Left lung (tissue), 10 donors: ENCODE data around the gene TMPRSS2. TPM values are rescaled to one million over a fixed set of nuclear protein-coding genes. Genes with fewer than 3 reads are reported as not detected.

Experiments
- ATAC-seq: fragments of 200-7000 bp; cut with Tn5 transposase; one replicate; pipeline ENCODE4 v1.9.1; 2020; ENCODE audit warnings: moderate library complexity
- DNase-seq, 4 donors: peaks; one replicate each; pipeline ENCODE4 v3.0.0-alpha.2; 2013 to 2020
- H3K27ac ChIP-seq, 2 donors: fragments of 200-600 bp; sonication (generic) in 1 of 2; one replicate each; pipeline versions ENCODE4 v1.5.0 to v1.8.0; 2020 to 2021
- H3K27me3 ChIP-seq, 2 donors: fragments of 200-600 bp; sonication (generic) in 1 of 2; one replicate each; pipeline versions ENCODE4 v1.5.0 to v1.8.0; 2020 to 2021
- H3K36me3 ChIP-seq, 2 donors: fragments of 200-600 bp; sonication (generic) in 1 of 2; one replicate each; pipeline versions ENCODE4 v1.5.0 to v1.8.0; 2020 to 2021
- H3K4me1 ChIP-seq, 2 donors: fragments of 200-600 bp; one replicate each; pipeline ENCODE4 v1.8.0; 2021
- H3K4me3 ChIP-seq, 2 donors: fragments of 200-600 bp; sonication (generic) in 1 of 2; one replicate each; pipeline versions ENCODE4 v1.5.0 to v1.8.0; 2020 to 2021; ENCODE audit warnings: mild to moderate bottlenecking in 1 of 2
- H3K9me3 ChIP-seq, 2 donors: fragments of 200-600 bp; sonication (generic) in 1 of 2; one replicate each; pipeline versions ENCODE4 v1.5.0 to v1.8.0; 2020 to 2021
- intact Hi-C, 2 donors: fragments of 100-400 bp; cut with DNase I; formaldehyde crosslinking; loops; one replicate each; pipeline versions ENCODE4 v1.11.2 to v1.14.2; 2022
- polyA plus RNA-seq, 6 donors: library from polyadenylated mRNA; unstranded; fragments of 120-200 nt; gene quantifications; one replicate each; pipeline ENCODE4 v1.2.1, GENCODE V29; 2013; ENCODE audit not compliant: insufficient read length in 6 of 6
- total RNA-seq, 2 donors: library from RNA; stranded (reverse); fragmentation: NEBNext Ultra II Directional; extraction: Animal tissue kit (Norgen Biotek cat#: 25700); gene quantifications; one replicate each; pipeline ENCODE4 v1.2.1, GENCODE V29; 2021
- TF ChIP-seq, protein P1 (sequence below), 2 donors: fragments of 200-600 bp; sonication (generic) in 1 of 2; IDR thresholded peaks; one replicate each; pipeline versions ENCODE4 v1.5.0 to v1.8.0; 2021; ENCODE audit warnings: antibody characterized with exemption in 2 of 2
- donor health status: DM: no; HTN: yes; CAD: no.
- donor health status: DM: no; HTN: no; CAD: no.

The TMPRSS2 gene
- total and polyA plus RNA-seq, 8 donors = 38.2 to 137 (median 52.7) TPM

DNA sequence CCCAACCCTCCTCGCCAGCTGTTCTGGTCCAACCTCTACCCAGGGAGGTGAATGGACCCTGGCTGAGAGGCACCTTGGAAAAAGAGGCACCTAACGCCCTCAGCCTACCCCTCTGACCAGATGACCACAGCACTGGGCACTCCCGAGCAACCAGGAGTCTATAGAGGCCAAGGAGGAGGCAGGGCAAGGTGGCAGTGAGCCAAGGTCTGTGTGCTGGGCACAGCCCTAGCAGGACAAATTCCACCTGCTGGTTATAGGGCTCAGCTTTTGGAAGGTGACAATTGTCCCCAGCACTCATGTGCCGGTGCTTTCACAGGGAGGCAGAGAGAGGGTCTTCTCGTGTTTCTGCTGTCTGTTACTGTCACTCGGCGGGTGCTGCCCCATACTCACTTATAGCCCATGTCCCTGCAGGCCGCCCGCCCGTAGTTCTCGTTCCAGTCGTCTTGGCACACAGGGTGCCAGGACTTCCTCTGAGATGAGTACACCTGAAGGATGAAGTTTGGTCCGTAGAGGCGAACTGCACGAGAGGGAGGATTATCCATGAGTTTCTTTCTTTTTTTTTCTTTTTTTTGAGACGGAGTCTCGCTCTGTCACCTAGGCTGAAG is 27.8 kb downstream of the TMPRSS2 start:
- H3K4me3 ChIP-seq = no peak overlapping the region
- intact Hi-C loops = no loop called here
- peak overlapping the region in 1 of 2 donors; percentile 44 for H3K27ac ChIP-seq
- TF ChIP-seq, protein P1, sequence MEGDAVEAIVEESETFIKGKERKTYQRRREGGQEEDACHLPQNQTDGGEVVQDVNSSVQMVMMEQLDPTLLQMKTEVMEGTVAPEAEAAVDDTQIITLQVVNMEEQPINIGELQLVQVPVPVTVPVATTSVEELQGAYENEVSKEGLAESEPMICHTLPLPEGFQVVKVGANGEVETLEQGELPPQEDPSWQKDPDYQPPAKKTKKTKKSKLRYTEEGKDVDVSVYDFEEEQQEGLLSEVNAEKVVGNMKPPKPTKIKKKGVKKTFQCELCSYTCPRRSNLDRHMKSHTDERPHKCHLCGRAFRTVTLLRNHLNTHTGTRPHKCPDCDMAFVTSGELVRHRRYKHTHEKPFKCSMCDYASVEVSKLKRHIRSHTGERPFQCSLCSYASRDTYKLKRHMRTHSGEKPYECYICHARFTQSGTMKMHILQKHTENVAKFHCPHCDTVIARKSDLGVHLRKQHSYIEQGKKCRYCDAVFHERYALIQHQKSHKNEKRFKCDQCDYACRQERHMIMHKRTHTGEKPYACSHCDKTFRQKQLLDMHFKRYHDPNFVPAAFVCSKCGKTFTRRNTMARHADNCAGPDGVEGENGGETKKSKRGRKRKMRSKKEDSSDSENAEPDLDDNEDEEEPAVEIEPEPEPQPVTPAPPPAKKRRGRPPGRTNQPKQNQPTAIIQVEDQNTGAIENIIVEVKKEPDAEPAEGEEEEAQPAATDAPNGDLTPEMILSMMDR (IDR thresholded peaks at IDR 0.05) = no peak
- peaks cover 10 to 23% of the 10 kb centered on the region in 2 donors for H3K4me1 ChIP-seq
- H3K9me3 ChIP-seq = no peaks in the 10 kb centered on the region
- no peak for DNase-seq
- ATAC-seq = peak; percentile 9
- H3K27me3 ChIP-seq = peaks cover 0 to 5% of the 10 kb centered on the region in 2 donors
- H3K36me3 ChIP-seq = no peaks in the 10 kb centered on the region

DNA sequence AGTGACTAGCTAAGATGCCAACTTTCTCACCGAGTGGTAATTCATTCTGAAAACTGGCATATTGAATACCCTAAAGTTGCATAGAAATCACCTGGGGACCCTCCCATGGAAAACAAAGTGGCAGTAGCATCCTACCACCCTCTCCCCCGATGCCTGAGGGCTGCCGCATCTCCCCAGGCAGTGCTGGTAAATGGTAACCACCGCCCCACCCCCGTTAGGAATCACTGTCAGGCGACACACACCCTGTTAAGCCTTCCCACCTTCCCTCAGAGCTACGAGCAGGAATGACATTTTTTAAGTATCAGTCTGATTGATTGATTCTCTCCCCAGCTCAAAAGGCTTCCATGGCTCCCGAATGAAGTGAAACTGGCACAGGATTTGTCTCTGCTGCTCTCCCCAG is 28.3 kb downstream of the TMPRSS2 start:
- intact Hi-C loops = no loop called here
- H3K9me3 ChIP-seq = no peaks in the 10 kb centered on the region
- TF ChIP-seq, protein P1 (IDR thresholded peaks at IDR 0.05) = no peak
- peak overlapping the region; percentile 14 to 44 for H3K27ac ChIP-seq
- no peak for DNase-seq
- no peaks in the 10 kb centered on the region for H3K36me3 ChIP-seq
- no peak for ATAC-seq
- H3K4me3 ChIP-seq = no peak overlapping the region
- H3K27me3 ChIP-seq = peaks cover 0 to 5% of the 10 kb centered on the region in 2 donors
- peaks cover 10 to 23% of the 10 kb centered on the region in 2 donors for H3K4me1 ChIP-seq

DNA sequence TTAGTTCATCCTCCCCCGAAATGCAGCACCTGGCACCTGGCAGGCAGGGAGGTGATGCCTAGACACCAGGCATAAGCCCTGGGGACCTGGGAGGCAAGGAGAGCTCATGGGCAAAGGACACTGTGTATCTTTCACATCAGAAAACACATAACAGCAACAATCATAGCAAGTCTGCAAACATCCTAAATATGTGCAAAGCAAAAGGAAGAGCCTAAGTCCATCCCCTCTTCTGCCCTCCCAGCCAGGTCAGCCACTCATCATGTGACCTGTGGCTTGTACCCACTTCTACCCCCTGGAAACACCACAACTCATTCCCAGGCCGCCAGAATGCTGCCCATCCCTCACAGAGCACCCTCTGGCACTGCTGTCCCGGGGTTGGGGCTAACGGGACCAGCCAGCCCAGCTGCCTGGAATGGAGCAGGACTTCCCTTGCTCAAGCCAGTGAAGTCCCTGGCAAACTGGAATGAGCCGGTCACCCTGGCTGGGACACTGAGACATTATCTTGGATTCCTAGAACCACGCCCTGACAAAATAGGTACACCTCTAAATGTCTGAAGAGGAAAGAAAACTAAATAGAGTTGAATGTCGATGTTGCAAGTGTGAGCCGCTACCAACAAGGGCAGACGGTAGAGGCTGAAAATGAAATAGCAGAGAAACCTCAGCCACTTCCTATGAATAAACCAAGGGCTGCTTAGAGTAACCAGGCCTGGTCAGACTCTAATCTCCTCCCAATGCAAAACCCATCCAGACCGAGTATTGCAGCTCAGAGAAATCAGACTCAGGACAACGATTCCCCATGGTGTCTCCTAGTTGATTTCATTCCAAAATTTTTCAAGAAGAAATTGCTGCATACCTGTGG is 29.4 kb downstream of the TMPRSS2 start:
- DNase-seq (peak in 1 of 4 donors; percentile 75), ATAC-seq (peak; percentile 77)
- Histone ChIP-seq H3K27me3 (peaks cover 0 to 5% of the 10 kb centered on the region in 2 donors), H3K4me3 (no peak overlapping the region), H3K9me3 (no peaks in the 10 kb centered on the region), H3K27ac (peak overlapping the region; percentile 37 to 53), H3K4me1 (peaks cover 10 to 20% of the 10 kb centered on the region in 2 donors), H3K36me3 (peaks cover 0 to under 1% of the 10 kb centered on the region in 2 donors)
- TF ChIP-seq, protein P1 (IDR thresholded peaks at IDR 0.05) = no peak
- intact Hi-C loops = no loop called here

DNA sequence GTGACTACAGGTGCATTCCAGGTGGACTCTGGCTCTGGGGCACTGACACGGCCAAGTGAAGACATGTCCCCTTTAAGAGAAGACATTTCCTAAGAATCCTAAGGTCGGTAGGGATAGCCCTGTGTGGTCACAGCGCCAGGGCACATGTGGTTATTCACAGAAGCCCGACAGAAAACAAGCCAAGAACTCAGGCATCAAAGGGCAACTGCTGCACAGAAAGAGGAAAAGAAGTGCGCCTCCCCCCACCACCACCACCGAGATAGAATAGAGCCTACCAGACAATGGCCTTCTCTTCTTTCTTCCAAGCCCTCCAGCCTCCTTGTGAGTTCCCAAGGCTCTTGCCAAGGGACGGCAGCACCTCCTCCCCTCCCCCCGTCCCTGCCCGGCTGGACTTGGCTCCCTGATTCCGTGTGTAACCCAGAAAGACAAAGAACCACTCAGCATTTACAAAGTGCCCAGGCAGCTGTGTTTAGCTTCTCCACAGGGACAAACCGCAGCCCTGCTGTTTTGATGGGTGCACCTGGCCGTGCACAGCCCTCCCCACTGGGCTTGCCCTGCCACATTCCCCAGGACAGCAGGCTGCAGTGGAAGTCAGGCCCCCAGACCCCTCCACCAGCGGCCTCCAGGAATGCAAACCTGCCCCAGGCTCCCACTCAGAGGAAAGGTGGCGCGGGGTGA is 30.2 kb downstream of the TMPRSS2 start:
- H3K27ac ChIP-seq = peak overlapping the region; percentile 37 to 53
- peak; percentile 33 for ATAC-seq
- TF ChIP-seq, protein P1 (IDR thresholded peaks at IDR 0.05) = no peak
- H3K36me3 ChIP-seq = peaks cover 0 to 8% of the 10 kb centered on the region in 2 donors
- DNase-seq = peak in 1 of 4 donors; percentile 31
- no peaks in the 10 kb centered on the region for H3K9me3 ChIP-seq
- peaks cover 0 to 13% of the 10 kb centered on the region in 2 donors for H3K27me3 ChIP-seq
- no peak overlapping the region for H3K4me3 ChIP-seq
- intact Hi-C loops = no loop called here
- peaks cover 10 to 17% of the 10 kb centered on the region in 2 donors for H3K4me1 ChIP-seq
